Mammary epithelial cell (primary cell): ENCODE results near the gene SLC24A3.

Experiments used
- EZH2 ChIP-seq: IDR thresholded peaks from 2 replicates; pipeline ENCODE4 v1.6.1; 2012; ENCODE audit warnings: low read length, inconsistent platforms, borderline replicate concordance
- TF ChIP-seq, protein P1 (sequence below), 2 donors: IDR thresholded peaks in 1 of 2; conservative IDR thresholded peaks in 1 of 2; 2 replicates each; pipeline ENCODE4 v1.5.1; 2011 to 2012; ENCODE audit warnings: inconsistent platforms in 2 of 2, low read length in 2 of 2, mild to moderate bottlenecking in 2 of 2, control low read depth in 1 of 2, low read depth in 1 of 2; ENCODE audit not compliant: insufficient read depth in 1 of 2; ENCODE audit errors: extremely low read depth in 1 of 2

DNA sequence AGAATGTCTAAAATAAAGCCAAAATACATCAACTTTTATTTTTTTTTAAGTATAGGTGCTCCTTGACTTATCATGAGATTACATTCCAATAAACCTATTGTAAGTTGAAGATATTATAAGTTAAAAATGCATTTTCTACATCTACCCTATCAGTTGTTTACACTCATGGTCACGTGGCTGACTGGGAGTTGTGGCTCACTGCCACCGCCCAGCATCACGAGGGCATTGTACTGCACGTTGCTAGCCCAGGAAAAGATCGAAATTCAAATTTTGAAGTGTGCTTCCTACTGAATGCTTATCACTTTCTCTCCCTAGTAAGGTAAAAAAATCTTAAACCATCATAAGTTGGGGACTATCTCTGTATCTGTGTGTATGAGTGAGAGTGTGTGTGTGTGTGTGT lies 419.0 kb downstream of the SLC24A3 start:
- TF ChIP-seq, protein P1, sequence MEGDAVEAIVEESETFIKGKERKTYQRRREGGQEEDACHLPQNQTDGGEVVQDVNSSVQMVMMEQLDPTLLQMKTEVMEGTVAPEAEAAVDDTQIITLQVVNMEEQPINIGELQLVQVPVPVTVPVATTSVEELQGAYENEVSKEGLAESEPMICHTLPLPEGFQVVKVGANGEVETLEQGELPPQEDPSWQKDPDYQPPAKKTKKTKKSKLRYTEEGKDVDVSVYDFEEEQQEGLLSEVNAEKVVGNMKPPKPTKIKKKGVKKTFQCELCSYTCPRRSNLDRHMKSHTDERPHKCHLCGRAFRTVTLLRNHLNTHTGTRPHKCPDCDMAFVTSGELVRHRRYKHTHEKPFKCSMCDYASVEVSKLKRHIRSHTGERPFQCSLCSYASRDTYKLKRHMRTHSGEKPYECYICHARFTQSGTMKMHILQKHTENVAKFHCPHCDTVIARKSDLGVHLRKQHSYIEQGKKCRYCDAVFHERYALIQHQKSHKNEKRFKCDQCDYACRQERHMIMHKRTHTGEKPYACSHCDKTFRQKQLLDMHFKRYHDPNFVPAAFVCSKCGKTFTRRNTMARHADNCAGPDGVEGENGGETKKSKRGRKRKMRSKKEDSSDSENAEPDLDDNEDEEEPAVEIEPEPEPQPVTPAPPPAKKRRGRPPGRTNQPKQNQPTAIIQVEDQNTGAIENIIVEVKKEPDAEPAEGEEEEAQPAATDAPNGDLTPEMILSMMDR (conservative IDR thresholded peaks at IDR 0.05 in 1 of 2, IDR thresholded peaks at IDR 0.05 in 1 of 2; ENCODE audit: extremely low read depth in 1 of 2, insufficient read depth in 1 of 2, low read depth in 1 of 2, low read length in 2 of 2): no peak
- no peak for TF ChIP-seq EZH2
